Loucy (cell line): ENCODE measurements around the gene HDLBP.

ENCODE experiments used
- H2AFZ ChIP-seq: fragments of 200-600 bp; sonication (generic); 2 replicates; pipeline ENCODE4 v1.6.0; 2016; ENCODE audit warnings: antibody characterized with exemption, mild to moderate bottlenecking, low read length, moderate library complexity
- H3F3A ChIP-seq: fragments of 200-600 bp; 2 replicates; pipeline ENCODE4 v1.6.0; 2016; ENCODE audit warnings: antibody characterized with exemption, low read depth, mild to moderate bottlenecking
- H3K27me3 ChIP-seq: fragments of 200-600 bp; sonication (generic); 2 replicates; pipeline ENCODE4 v1.6.1; 2014; ENCODE audit warnings: low read length, mild to moderate bottlenecking; ENCODE audit not compliant: insufficient read depth, poor library complexity, severe bottlenecking
- H3K36me3 ChIP-seq: fragments of 200-600 bp; sonication (generic); 2 replicates; pipeline ENCODE4 v1.6.1; 2016; ENCODE audit warnings: low read length; ENCODE audit not compliant: insufficient read depth
- H3K4me1 ChIP-seq: fragments of 200-600 bp; sonication (generic); 2 replicates; pipeline ENCODE4 v1.5.1; 2014; ENCODE audit warnings: low read length, mild to moderate bottlenecking; ENCODE audit not compliant: insufficient read depth, poor library complexity, severe bottlenecking
- H3K4me2 ChIP-seq: fragments of 200-600 bp; sonication (generic); 2 replicates; pipeline ENCODE4 v1.6.0; 2014; ENCODE audit warnings: antibody characterized with exemption, low read length, low read depth, mild to moderate bottlenecking; ENCODE audit not compliant: poor library complexity, severe bottlenecking
- H3K4me3 ChIP-seq: fragments of 200-600 bp; sonication (generic); 2 replicates; pipeline ENCODE4 v1.5.1; 2014; ENCODE audit warnings: low read length, mild to moderate bottlenecking, mixed read lengths; ENCODE audit not compliant: poor library complexity, severe bottlenecking
- H3K79me2 ChIP-seq: fragments of 200-600 bp; sonication (generic); 2 replicates; pipeline ENCODE4 v1.6.1; 2014; ENCODE audit warnings: low read length; ENCODE audit not compliant: insufficient read depth
- H3K9ac ChIP-seq: fragments of 200-600 bp; sonication (generic); 2 replicates; pipeline ENCODE4 v1.6.0; 2014; ENCODE audit warnings: mild to moderate bottlenecking, low read depth, low read length, moderate library complexity; ENCODE audit not compliant: poor library complexity, severe bottlenecking
- H3K9me2 ChIP-seq: fragments of 200-600 bp; sonication (generic); replicated peaks from 2 replicates; pipeline ENCODE4 v1.6.1; 2016; ENCODE audit warnings: low read depth, low read length, mixed read lengths
- H3K9me3 ChIP-seq: fragments of 200-600 bp; sonication (generic); 2 replicates; pipeline ENCODE4 v1.6.1; 2014; ENCODE audit warnings: mild to moderate bottlenecking, antibody characterized with exemption, low read length, low read depth; ENCODE audit not compliant: insufficient read depth
- H4K20me1 ChIP-seq: fragments of 200-600 bp; sonication (generic); 2 replicates; pipeline ENCODE4 v1.6.0; 2014; ENCODE audit warnings: antibody characterized with exemption, low read length, mild to moderate bottlenecking; ENCODE audit not compliant: insufficient read depth, poor library complexity, severe bottlenecking
- EZH2phosphoT487 ChIP-seq: fragments of 200-600 bp; IDR thresholded peaks from 2 replicates; pipeline ENCODE4 v1.6.1; 2018; ENCODE audit warnings: antibody characterized with exemption, mild to moderate bottlenecking, moderate library complexity, borderline replicate concordance
- TF ChIP-seq, protein P1 (sequence below): fragments of 200-600 bp; sonication (generic); conservative IDR thresholded peaks from 2 replicates; pipeline ENCODE4 v1.5.1; 2014; ENCODE audit warnings: mild to moderate bottlenecking, antibody characterized with exemption, low read length

Gene HDLBP

DNA sequence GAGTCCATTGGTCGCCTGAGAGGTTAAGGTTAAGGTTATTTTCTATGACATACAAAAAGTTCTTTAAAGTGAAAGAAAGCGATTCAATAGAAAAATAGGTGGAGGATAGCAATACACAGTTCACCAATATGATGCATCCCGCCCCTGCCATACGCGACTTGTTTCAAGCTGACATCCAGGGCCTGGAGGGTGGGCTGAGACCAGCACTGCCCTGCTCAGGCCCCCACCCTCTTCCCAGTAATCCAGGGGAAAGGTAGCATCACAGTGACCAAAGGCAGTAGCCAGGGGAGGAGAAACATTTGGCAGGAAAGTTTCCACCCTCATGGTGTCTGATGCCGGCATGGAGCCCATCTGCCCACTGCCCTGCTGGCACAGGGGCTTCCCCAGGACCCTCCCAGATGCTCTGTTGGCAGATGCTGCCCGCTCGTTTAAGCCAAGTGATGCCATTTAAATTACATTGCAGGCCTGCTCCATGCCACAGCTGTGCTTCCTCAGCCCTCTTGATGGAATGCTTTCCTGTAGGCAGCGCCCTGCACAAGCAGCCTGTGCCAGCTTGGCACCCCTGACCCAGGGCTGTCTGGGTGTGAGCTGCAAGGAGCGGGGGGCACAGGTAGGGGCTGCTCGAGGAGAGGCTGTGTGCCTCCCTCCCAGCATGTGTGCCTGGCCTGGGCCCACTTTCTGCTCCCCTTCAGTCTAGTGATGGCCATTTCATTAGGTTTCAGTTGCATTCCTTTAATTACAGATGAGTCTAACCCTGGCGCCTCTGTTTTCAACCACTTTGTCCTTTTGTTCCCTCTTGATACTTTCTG is 137.7 kb downstream of the HDLBP start:
- Histone ChIP-seq H3K79me2 (no peaks in the 10 kb centered on the region), H3K9me3 (no peaks in the 10 kb centered on the region), H2AFZ (no peak overlapping the region), H3K9ac (no peak overlapping the region), H4K20me1 (no peaks in the 10 kb centered on the region), H3K4me1 (no peaks in the 10 kb centered on the region), H3K9me2 (no peaks in the 10 kb centered on the region), H3K27me3 (no peaks in the 10 kb centered on the region), H3K36me3 (peaks cover 14% of the 10 kb centered on the region; the same call in 1 of the 2 replicates), H3K4me2 (no peak overlapping the region), H3F3A (no peaks in the 10 kb centered on the region), H3K4me3 (no peak overlapping the region)
- TF ChIP-seq EZH2phosphoT487, result no peak
- TF ChIP-seq, protein P1, sequence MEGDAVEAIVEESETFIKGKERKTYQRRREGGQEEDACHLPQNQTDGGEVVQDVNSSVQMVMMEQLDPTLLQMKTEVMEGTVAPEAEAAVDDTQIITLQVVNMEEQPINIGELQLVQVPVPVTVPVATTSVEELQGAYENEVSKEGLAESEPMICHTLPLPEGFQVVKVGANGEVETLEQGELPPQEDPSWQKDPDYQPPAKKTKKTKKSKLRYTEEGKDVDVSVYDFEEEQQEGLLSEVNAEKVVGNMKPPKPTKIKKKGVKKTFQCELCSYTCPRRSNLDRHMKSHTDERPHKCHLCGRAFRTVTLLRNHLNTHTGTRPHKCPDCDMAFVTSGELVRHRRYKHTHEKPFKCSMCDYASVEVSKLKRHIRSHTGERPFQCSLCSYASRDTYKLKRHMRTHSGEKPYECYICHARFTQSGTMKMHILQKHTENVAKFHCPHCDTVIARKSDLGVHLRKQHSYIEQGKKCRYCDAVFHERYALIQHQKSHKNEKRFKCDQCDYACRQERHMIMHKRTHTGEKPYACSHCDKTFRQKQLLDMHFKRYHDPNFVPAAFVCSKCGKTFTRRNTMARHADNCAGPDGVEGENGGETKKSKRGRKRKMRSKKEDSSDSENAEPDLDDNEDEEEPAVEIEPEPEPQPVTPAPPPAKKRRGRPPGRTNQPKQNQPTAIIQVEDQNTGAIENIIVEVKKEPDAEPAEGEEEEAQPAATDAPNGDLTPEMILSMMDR, result no peak
